RWPE2 (cell line): Measurements from ENCODE around the gene PLSCR1.

Experiments used
- ATAC-seq: fragments of 200-7000 bp; cut with Tn5 transposase; 3 replicates; pipeline ENCODE4 v1.9.1; 2021; ENCODE audit warnings: low read depth
- DNase-seq: peaks from one replicate; pipeline ENCODE4 v3.0.0-alpha.2; 2020; ENCODE audit warnings: low spot score
- H3K27ac ChIP-seq: fragments of 450-650 bp; 2 replicates; pipeline ENCODE4 v1.5.1; 2017; ENCODE audit warnings: mild to moderate bottlenecking; ENCODE audit not compliant: poor library complexity, severe bottlenecking
- H3K27me3 ChIP-seq: fragments of 250-450 bp; sonication (Bioruptor Pico); 2 replicates; pipeline ENCODE4 v1.5.1; 2021; ENCODE audit warnings: mild to moderate bottlenecking, moderate library complexity; ENCODE audit not compliant: insufficient read depth, poor library complexity, severe bottlenecking
- H3K36me3 ChIP-seq: fragments of 250-450 bp; sonication (Bioruptor Pico); 2 replicates; pipeline ENCODE4 v1.5.1; 2020; ENCODE audit warnings: low read depth, mild to moderate bottlenecking, moderate library complexity
- H3K4me1 ChIP-seq: fragments of 250-450 bp; sonication (Bioruptor Pico); 2 replicates; pipeline ENCODE4 v1.5.1; 2021; ENCODE audit warnings: mild to moderate bottlenecking, moderate library complexity; ENCODE audit not compliant: insufficient read depth, poor library complexity, severe bottlenecking
- H3K4me3 ChIP-seq: fragments of 250-450 bp; sonication (Bioruptor Pico); 2 replicates; pipeline ENCODE4 v1.5.1; 2021; ENCODE audit warnings: mild to moderate bottlenecking, moderate library complexity; ENCODE audit not compliant: severe bottlenecking
- H3K9me3 ChIP-seq: fragments of 250-450 bp; sonication (Bioruptor Pico); 2 replicates; pipeline ENCODE4 v1.5.1; 2021; ENCODE audit warnings: mild to moderate bottlenecking, moderate library complexity; ENCODE audit not compliant: severe bottlenecking
- TF ChIP-seq, protein P1 (sequence below): fragments of 450-650 bp; IDR thresholded peaks from one replicate; pipeline ENCODE4 v1.5.1; 2017; ENCODE audit warnings: mild to moderate bottlenecking, moderate library complexity; ENCODE audit not compliant: poor library complexity, severe bottlenecking

PLSCR1 gene

DNA sequence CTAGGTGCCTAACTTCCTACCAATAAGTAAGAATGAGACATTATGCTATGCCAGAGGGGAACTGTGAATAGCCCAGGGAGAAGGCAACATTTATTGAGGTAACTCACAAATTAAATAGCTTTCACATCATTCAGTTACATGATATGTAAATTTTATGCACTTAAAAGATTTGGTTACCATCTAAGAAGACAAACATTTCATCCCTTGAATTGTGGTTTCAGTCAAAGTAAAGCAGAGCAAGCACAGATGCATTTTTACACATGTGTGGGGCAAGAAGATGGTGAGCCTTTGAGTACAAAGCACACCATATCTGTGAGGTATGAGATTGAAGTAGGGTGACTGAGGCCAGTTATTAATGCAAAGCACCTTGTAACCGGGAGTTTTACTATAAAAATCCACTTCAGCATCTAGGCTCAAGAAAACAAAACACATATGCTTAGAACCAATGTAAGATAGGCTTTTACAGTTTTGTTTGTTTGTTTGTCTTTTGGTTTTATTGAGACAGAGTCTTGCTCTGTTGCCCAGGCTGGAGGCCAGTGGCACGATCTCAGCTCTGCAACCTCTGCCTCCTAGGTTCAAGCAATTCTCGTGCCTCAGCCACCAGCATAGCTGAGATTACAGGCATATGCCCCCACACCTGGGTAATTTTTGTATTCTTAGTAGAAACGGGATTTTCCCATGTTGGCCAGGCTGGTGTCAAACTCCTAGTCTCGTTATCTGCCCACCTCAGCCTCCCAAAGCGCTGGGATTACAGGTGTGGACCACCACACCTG, 78.5 kb downstream of the PLSCR1 start:
- H3K27ac ChIP-seq, result peak overlapping the region; percentile 16
- TF ChIP-seq, protein P1, sequence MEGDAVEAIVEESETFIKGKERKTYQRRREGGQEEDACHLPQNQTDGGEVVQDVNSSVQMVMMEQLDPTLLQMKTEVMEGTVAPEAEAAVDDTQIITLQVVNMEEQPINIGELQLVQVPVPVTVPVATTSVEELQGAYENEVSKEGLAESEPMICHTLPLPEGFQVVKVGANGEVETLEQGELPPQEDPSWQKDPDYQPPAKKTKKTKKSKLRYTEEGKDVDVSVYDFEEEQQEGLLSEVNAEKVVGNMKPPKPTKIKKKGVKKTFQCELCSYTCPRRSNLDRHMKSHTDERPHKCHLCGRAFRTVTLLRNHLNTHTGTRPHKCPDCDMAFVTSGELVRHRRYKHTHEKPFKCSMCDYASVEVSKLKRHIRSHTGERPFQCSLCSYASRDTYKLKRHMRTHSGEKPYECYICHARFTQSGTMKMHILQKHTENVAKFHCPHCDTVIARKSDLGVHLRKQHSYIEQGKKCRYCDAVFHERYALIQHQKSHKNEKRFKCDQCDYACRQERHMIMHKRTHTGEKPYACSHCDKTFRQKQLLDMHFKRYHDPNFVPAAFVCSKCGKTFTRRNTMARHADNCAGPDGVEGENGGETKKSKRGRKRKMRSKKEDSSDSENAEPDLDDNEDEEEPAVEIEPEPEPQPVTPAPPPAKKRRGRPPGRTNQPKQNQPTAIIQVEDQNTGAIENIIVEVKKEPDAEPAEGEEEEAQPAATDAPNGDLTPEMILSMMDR, result no peak
- DNase-seq (no peak), ATAC-seq (no peak)
- H3K4me3 ChIP-seq, result no peak overlapping the region
- H3K27me3 ChIP-seq, result no peaks in the 10 kb centered on the region
- H3K9me3 ChIP-seq, result no peaks in the 10 kb centered on the region
- no peaks in the 10 kb centered on the region for H3K36me3 ChIP-seq
- peaks cover 27% of the 10 kb centered on the region for H3K4me1 ChIP-seq
